Raji (cell line): ENCODE measurements around the gene CCDC137.
A peak's percentile ranks its signal among the peaks of the same experiment; 100 is the strongest.

Experiments used
- POLR2A ChIP-seq: IDR thresholded peaks from 2 replicates; pipeline ENCODE4 v1.6.1; 2011; ENCODE audit warnings: low read depth, low read length, control low read depth; ENCODE audit not compliant: insufficient read depth

The CCDC137 gene

DNA sequence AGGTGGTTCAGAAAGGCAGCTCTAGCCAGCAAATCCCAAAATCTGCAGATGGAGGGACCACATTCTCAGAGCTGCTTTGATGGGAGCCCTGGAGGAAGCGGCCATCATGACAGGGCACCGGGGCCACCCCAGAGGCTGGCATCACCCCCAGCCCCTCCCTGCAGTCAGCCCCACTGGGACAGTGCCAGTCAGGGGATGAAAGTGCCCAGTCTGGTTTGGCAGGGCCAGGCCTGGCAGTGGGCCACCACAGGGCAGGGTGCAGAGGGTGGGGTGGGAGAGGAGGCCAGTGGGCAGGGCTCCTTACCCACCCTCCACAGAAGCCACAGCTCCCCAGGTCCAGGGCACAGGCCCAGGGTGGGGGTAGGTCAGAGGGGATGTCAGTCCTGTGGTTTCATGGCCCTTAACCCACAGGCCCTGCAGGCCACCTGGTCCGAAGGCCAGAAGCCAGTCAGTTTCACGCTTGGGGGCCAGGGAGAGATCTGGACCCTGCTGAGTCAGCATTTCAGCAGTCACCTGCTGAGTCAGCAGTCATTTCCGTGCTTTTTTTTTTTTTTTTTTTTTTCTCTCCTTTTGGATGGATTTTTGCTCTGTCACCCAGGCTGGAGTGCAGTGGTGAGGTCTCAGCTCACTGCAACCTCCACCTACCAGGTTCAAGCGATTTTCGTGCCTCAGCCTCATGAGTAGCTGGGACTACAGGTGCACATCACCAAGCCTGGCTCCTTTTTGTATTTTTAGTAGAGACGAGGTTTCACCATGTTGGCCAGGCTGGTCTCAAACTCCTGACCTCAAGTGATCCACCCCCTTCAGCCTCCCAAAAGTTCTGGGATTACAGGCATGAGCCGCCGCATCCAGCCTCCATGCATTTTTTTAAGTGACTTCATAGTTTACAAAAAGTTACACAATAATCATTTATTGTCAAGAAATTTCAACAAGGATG is 55.9 kb downstream of the CCDC137 start:
- TF ChIP-seq POLR2A = peak; percentile 46
